ENCODE measurements around the gene TPRG1L.

Gene TPRG1L

GRCh38 chr1:3594706-3595377 is 30.0 kb upstream of the TPRG1L start:
- no peak for DNase-seq

- no peak for DNase-seq
These were observed 28.9 kb upstream of the TPRG1L start for GRCh38 chr1:3595949-3596348.

DNA sequence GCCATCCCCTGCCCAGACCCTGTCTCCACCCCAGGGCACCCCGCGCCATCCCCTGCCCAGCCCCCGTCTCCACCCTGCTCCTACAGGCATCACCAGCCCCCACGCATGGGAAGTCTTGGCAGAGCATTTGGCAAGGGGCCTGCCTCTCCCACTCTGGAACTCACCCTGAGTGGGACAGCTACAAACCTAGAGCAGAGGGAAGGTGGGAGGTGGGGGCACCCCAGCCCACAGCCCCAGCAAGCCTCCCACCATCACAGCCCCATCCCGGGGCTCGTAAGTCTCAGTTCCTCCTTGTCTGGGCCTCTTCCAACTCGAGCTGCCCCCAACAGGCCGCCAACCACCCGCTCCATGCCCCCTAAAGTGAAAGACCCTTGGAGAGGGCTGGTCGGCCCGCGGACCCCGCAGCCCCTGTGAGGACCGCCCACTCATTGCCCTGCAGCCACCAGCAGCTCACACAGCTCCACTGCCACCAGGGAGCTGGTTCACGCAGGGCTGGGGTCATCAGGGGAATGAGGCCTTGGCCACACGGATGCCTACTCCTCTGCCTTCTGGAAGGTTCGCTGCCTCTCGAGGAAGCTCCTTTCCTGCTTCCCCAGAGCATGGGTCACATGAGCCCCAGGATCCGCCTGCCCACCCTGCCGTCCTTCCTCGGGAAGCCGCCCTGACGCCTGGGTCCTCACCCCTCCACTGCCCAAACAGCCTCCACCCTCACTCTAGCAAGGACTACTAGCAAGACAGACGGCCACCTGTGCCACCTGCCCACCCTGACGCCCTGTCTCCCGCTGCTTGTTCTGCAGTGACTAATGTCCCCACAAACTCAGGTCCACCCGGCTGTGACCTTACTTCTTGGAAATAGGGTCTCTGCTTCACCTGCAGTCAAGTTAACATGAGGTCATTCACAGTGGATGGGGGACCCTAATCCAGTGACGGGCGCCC is 27.9 kb upstream of the TPRG1L start:
- no peak for DNase-seq

DNA sequence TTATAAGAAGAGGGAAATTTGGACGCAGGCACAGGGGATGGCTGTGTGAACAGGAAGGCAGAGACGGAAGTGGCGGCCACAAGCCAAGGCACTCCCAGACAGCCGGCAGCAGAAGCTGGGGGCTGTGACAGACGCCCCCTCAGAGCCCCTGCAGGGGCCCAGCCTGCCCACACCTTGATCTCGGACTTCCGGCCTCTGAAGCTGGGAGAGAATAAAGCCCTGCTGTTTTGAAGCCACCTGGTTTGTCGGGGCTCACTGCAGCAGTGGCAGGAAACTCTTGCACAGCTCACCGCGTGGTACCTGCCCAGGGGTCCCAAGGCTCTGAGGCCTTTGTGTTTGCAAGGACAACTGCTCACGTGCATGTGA is 27.2 kb upstream of the TPRG1L start:
- no peak for DNase-seq

DNA sequence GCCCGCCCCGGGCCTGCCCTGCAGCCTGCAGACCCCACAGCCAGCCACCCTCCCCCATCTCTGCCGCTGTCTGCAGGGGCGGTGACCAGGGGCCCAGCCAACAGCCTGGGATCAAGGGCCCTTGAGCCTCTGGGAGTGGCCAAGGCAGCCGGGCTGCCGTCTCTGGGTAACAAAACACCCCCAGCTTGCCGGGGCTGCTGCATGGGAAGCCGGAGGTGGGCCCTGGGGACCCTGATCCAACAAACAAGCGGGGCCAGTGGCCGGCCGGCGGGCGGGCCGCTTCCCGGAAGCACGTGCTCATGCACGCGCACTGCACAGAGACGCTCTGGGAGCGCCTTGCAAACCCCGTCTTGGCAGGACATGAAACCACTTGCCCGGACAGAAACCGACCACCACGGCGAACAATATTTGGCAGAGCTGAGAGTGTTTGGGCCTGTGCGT is 26.7 kb upstream of the TPRG1L start:
- DNase-seq = no peak

GRCh38 chr1:3598522-3599285 is 26.1 kb upstream of the TPRG1L start:
- DNase-seq = no peak

- DNase-seq = no peak
These were observed 25.5 kb upstream of the TPRG1L start for GRCh38 chr1:3599286-3599811.

- no peak for DNase-seq
These were observed 25.0 kb upstream of the TPRG1L start for GRCh38 chr1:3599816-3600215.

- no peak for DNase-seq
These were observed 24.5 kb upstream of the TPRG1L start for GRCh38 chr1:3600354-3600753.

DNA sequence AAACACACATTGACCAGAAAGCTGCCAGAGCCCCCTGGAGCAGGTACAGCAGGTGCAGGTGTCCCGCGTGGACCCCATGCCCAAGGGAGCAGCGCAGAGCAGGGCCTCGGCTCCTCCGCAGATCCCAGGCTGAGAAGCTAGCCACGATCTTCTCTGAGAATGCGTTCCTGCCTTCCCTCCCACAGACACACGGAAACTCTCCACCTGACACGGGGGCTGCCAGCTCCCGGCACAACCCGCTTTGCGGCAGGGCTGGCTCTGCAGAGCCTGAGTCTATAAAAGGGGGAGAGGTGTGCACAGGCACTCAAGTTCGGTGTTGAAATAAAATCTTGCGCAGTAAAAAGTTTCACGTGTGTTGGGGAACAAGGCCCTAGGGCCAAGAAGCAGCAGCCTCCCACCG is 23.1 kb upstream of the TPRG1L start:
- DNase-seq = no peak

DNA sequence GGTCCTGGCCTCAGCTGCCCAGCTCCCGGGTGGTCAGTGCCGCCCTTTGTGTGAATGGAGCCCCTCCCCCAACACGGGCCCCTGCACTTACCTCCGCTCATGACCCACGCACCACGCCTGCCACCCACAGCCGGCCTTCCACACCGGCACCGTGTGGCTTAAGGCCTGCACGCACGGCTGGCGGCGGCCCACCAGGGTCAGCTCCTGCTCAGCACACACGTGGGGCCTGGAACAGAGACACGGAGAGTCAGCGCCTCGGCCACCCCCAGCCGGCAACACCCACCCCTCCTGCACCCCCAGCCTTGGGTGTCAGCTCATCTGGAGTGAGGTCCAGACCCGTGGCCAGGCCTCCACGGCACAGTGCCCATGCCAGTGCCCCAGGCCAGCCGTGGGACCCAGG is 22.4 kb upstream of the TPRG1L start:
- DNase-seq = no peak

DNA sequence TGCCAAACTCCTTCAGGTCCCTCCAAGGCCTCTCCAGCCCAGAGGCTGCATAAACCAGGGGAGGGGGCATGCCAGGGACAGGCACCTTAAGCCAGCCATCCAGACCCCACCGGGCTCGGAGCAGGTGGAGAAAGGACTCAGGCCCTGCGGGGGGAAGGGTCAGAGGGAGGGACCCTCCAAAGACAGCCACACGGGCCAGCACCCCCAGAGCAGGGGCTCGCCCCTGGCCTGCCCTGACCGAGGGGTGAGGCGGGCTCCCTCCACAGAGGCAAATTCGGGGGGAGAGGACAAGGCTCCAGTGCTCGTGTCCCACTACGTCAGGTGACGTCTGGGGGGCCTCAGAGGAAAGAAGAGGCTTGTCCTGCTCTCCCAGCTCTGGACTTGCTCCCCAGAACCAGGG is 21.7 kb upstream of the TPRG1L start:
- DNase-seq = no peak

DNA sequence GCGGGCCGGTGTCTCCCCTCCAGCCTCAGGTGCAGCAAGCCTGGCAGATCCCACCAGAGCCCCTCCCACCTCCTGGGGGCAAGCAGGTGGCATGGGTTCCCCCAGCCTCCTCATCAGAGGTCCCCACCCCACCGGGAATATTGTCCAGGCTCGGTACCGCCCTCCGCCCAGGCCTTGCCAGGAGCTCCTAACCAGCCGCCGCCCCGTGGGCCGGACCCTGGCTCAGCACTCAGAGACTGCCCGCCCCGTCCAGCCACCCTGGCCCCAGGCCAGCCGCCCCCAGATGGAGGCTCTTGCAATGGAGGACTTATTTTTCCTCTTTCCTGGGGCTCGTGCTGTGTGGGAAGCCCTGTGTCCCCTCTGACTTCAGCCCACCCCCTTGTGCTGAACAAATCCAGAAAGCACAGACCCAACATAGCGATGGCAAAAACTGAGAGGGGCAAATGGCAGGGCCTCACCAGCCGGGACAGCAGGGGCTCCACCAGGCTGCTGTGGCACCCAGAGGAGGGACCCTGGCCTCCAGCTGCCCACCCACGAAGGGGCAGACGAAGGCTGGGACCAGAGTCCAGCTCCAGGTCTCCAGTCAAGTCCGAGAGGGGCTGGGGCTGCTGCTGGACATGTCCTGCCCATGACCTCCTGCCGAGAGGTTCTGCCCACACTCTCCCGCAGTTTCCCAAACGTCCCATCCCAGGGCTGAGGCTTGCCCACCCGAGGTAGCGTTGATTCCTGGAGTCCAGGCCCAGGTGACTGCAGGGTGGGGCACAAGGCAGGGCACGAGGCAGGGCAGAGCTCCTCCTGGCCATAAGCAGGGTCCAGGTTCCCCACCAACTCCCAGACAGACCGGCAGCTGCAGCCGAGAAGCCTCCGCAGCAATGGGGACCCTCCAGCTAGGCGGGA is 21.0 kb upstream of the TPRG1L start:
- DNase-seq = no peak

- no peak for DNase-seq
These were observed 20.3 kb upstream of the TPRG1L start for GRCh38 chr1:3604468-3604974.

DNA sequence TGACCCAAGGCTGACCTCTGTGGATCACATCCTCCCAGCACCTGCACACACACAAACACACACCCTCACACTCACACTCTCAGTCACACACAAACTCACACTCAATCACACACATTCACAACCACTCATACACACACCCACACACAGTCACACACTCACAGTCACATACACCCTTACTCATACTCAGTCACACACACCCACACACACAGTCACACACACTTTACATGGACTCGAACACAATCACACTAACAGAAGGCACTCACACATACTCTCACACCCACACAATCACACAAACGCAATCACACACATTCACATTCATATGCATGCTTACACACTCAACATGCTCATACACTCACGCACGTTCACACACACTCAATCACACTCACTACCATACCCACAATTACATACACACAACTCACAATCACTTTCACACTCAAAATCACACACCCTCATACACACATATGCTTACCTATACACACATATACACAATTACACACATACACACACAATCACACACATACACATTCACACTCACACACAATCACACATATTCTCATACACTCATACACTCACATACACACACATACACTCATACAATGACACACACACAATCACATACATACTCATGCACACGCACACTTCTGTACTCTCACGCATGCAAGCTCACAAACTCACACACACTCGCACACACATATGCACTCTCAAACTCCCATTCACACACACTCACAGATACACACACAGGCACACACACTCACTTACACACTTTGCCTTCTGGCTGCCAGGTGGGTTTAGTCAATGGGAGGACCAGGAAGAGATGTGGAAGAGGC is 19.6 kb upstream of the TPRG1L start:
- no peak for DNase-seq

GRCh38 chr1:3606779-3607702 is 17.8 kb upstream of the TPRG1L start:
- DNase-seq = no peak

DNA sequence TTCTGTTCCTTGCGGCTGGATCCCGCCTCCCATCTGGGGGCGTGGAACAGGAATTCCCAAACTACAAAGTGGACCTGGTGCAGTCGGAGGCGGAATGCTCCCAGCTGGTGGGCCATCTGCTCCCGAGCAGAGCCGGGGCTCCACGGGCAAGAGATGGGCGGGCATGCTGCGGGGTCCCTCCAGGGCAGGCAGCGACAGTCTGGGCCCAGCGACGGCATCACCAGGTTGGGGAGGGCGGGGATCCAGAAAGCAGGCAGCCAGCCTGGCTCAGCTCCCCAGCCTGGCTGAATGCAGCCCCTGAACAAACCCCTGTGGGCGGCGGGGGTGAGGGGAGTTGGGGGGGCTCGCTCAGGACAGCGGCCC is 17.1 kb upstream of the TPRG1L start:
- DNase-seq = no peak

DNA sequence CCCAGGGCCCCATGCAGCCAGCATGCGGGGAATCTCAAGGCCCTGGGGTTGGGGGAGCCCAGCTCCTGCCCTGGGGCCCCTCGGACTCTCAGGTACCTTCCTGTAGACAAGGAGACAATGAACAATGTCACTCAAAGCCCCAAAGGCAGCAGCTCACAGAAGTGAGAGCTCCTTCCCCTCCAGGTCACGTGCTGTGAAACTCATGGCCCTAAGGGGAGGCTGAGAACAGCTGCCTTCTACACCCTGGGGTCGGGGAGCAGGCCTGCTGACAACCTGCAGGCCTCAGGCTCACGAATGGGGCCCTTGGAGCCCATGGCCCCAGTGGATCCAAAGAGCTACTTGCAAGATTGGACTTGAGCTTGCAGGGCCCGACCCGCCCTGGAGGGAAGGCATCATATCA is 16.7 kb upstream of the TPRG1L start:
- no peak for DNase-seq

DNA sequence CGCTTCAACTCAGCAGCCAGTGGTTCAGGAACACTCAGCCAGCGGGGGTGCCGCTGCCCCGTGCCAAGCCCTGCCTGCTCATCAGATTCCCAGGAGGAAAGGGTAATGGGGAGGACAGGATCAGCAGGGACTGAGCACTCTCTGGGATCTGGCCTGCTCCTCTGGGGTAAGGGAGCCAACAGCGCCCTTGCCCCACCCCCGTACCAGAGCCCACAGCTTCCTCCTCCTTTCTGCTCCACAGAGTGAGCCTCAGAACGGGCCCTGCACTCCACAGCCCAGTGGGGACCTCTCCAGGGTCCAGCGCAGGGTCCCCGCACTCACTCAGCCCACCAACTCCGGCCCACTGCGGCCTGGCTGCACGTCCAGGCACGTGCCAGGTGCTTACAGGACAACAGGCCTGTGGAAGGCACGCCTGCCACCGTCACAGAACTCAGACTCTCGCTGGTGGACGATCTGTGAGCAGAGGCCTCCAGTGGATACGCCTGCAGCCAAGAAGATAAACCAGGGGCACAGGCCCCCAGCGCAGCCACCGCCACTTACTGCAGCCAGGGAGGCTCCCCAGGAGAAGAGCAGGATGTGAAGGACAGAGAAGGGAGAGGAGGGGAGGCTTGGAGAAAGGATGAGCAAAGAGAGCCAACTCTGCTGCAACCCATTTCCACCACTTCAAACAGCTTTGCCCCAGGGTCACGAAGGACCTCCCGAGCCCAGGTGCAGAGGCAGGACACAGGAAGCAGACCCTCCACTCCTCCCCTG is 15.6 kb upstream of the TPRG1L start:
- no peak for DNase-seq

Data from SHP77 (cell line).